GM12873 (cell line): Measurements from ENCODE around the gene PLEKHO2.

ENCODE experiments used
- CTCF ChIP-seq: IDR thresholded peaks from 2 replicates; pipeline ENCODE4 v1.5.1; 2012; ENCODE audit warnings: low read depth, mild to moderate bottlenecking, moderate library complexity, low read length, control low read depth; ENCODE audit not compliant: insufficient read depth; ENCODE audit errors: missing control alignments

Gene PLEKHO2

GRCh38 chr15:64916365-64916764, 74.7 kb downstream of the PLEKHO2 start:
- TF ChIP-seq CTCF = no peak

GRCh38 chr15:64917211-64917610, 75.5 kb downstream of the PLEKHO2 start:
- TF ChIP-seq CTCF = no peak
